Gastroesophageal sphincter (tissue), 4 donors: ENCODE results near the gene FAM229A. TPM values are rescaled to one million over a fixed set of nuclear protein-coding genes. Genes with fewer than 3 reads are reported as not detected.

Experiments used
- ATAC-seq: fragments of 150-250 bp; one replicate; pipeline ENCODE4 v1.9.1; 2016; ENCODE audit warnings: mild to moderate bottlenecking, moderate library complexity
- H3K27ac ChIP-seq, 4 donors: fragments of 200-600 bp; sonication (generic) in 3 of 4; 1 replicate in 3 of 4; 2 replicates in 1 of 4; pipeline ENCODE4 v1.5.1; 2016 to 2019
- H3K27me3 ChIP-seq: fragments of 200-600 bp; sonication (generic); one replicate; pipeline ENCODE4 v1.5.1; 2019
- H3K36me3 ChIP-seq, 2 donors: fragments of 200-600 bp; sonication (generic); one replicate each; pipeline ENCODE4 v1.5.1; 2019; ENCODE audit warnings: control low read depth in 1 of 2
- H3K4me1 ChIP-seq, 3 donors: fragments of 200-600 bp; sonication (generic); 1 replicate in 2 of 3; 2 replicates in 1 of 3; pipeline ENCODE4 v1.5.1; 2016 to 2019; ENCODE audit warnings: control low read depth in 2 of 3
- H3K4me3 ChIP-seq, 2 donors: fragments of 200-600 bp; sonication (generic); one replicate each; pipeline ENCODE4 v1.5.1; 2019; ENCODE audit warnings: mild to moderate bottlenecking in 1 of 2, moderate library complexity in 1 of 2
- H3K9me3 ChIP-seq, 3 donors: fragments of 200-600 bp; sonication (generic); one replicate each; pipeline ENCODE4 v1.5.1; 2017 to 2019; ENCODE audit warnings: control low read depth in 2 of 3
- CTCF ChIP-seq, 4 experiments: fragments of 200-600 bp in 2 of 4; fragments of 450-650 bp in 2 of 4; sonication (generic) in 1 of 4; IDR thresholded peaks; one replicate each; pipeline ENCODE4 v1.5.1; 2017 to 2019; ENCODE audit warnings: antibody characterized with exemption in 4 of 4, mild to moderate bottlenecking in 2 of 4, moderate library complexity in 2 of 4
- EP300 ChIP-seq: sonication (generic); formaldehyde crosslinking; IDR thresholded peaks from one replicate; pipeline ENCODE4 v1.6.1; 2017; ENCODE audit warnings: antibody characterized with exemption, mild to moderate bottlenecking
- POLR2A ChIP-seq, 2 donors: fragments of 450-650 bp; IDR thresholded peaks; one replicate each; pipeline ENCODE4 v1.6.1; 2017; ENCODE audit warnings: antibody characterized with exemption in 2 of 2, mild to moderate bottlenecking in 2 of 2, moderate library complexity in 1 of 2
- POLR2AphosphoS5 ChIP-seq: sonication (generic); formaldehyde crosslinking; IDR thresholded peaks from one replicate; pipeline ENCODE4 v1.6.1; 2017; ENCODE audit warnings: antibody characterized with exemption
- WGBS, 2 donors: methylation state at CpG; one replicate each; pipeline ENCODE4 v1.1.5; 2018; ENCODE audit warnings: low coverage in 1 of 2; 5-methylcytosine and 5-hydroxymethylcytosine counted together
- total RNA-seq, 4 donors: library from RNA; depleted of rRNA; stranded (reverse); fragments of >200 nt; gene quantifications; one replicate each; pipeline ENCODE4 v1.1.0, GENCODE V29; 2016

FAM229A gene
- total RNA-seq, 4 donors from 2014 or later = 0.74 to 7.6 (median 4.9) TPM

GRCh38 chr1:32338637-32339145, 23.6 kb downstream of the FAM229A start:
- no peaks in the 10 kb centered on the region for H3K9me3 ChIP-seq
- no peak overlapping the region for H3K4me3 ChIP-seq
- WGBS, 2 donors = 71 to 89% methylated on average over 4 to 9 of the region's 14 CpGs
- ATAC-seq = no peak
- H3K27ac ChIP-seq = no peak overlapping the region
- peaks cover 0 to 47% (median 17%) of the 10 kb centered on the region in 3 donors for H3K4me1 ChIP-seq
- H3K27me3 ChIP-seq = no peaks in the 10 kb centered on the region
- TF ChIP-seq EP300 (no peak), CTCF (IDR thresholded peaks at IDR 0.05) (no peak), POLR2A (IDR thresholded peaks at IDR 0.05) (no peak), POLR2AphosphoS5 (no peak)
- no peaks in the 10 kb centered on the region for H3K36me3 ChIP-seq

GRCh38 chr1:32337855-32338636, 24.2 kb downstream of the FAM229A start:
- Histone ChIP-seq H3K4me3 (no peak overlapping the region), H3K27ac (peak overlapping the region in 1 of 4 donors; percentile 10), H3K36me3 (peaks cover 0 to 5% of the 10 kb centered on the region in 2 donors), H3K9me3 (no peaks in the 10 kb centered on the region), H3K4me1 (peaks cover 0 to 47% (median 17%) of the 10 kb centered on the region in 3 donors), H3K27me3 (no peaks in the 10 kb centered on the region)
- TF ChIP-seq EP300 = no peak
- no peak for TF ChIP-seq CTCF (IDR thresholded peaks at IDR 0.05)
- no peak for TF ChIP-seq POLR2A (IDR thresholded peaks at IDR 0.05)
- no peak for TF ChIP-seq POLR2AphosphoS5
- no peak for ATAC-seq
- WGBS, 2 donors = 72% methylated on average over 7 of the region's 16 CpGs; no CpG with 5 or more reads in 1 of the 2 donors

GRCh38 chr1:32336963-32337675, 25.2 kb downstream of the FAM229A start:
- Histone ChIP-seq H3K27me3 (no peaks in the 10 kb centered on the region), H3K36me3 (peaks cover 0 to 15% of the 10 kb centered on the region in 2 donors), H3K9me3 (no peaks in the 10 kb centered on the region), H3K27ac (peak overlapping the region in 3 of 4 donors; percentile 62 to 82 (median 67)), H3K4me3 (no peak overlapping the region), H3K4me1 (peaks cover 0 to 47% (median 17%) of the 10 kb centered on the region in 3 donors)
- 40 to 100% methylated on average over 1 of the region's 8 CpGs for WGBS, 2 donors
- TF ChIP-seq POLR2AphosphoS5 = no peak
- TF ChIP-seq POLR2A (IDR thresholded peaks at IDR 0.05) = no peak
- TF ChIP-seq CTCF (IDR thresholded peaks at IDR 0.05) = no peak
- TF ChIP-seq EP300 = no peak
- no peak for ATAC-seq

- Histone ChIP-seq H3K36me3 (peaks cover 0 to 20% of the 10 kb centered on the region in 2 donors), H3K27ac (peak overlapping the region in 3 of 4 donors; percentile 62 to 82 (median 67)), H3K4me1 (peaks cover 0 to 47% (median 17%) of the 10 kb centered on the region in 3 donors), H3K4me3 (peak overlapping the region; percentile 47 to 73), H3K27me3 (no peaks in the 10 kb centered on the region), H3K9me3 (no peaks in the 10 kb centered on the region)
- TF ChIP-seq EP300 = no peak
- no peak for TF ChIP-seq POLR2A (IDR thresholded peaks at IDR 0.05)
- no peak for TF ChIP-seq CTCF (IDR thresholded peaks at IDR 0.05)
- no peak for TF ChIP-seq POLR2AphosphoS5
- no peak for ATAC-seq
- 37% methylated on average over 8 of the region's 15 CpGs; no CpG with 5 or more reads in 1 of the 2 donors for WGBS, 2 donors
Observed at GRCh38 chr1:32336591-32336932, 25.7 kb downstream of the FAM229A start.
